Ovary (tissue), 3 donors: Measurements from ENCODE around the gene PGM2.

Experiments
- CTCF ChIP-seq, 3 donors: fragments of 450-650 bp in 2 of 3; fragments of 200-600 bp in 1 of 3; IDR thresholded peaks; one replicate each; pipeline versions ENCODE4 v1.5.1 to v1.8.0; 2016 to 2022; ENCODE audit warnings: antibody characterized with exemption in 3 of 3, mild to moderate bottlenecking in 1 of 3
- EP300 ChIP-seq: sonication (generic); formaldehyde crosslinking; IDR thresholded peaks from one replicate; pipeline ENCODE4 v1.6.1; 2017; ENCODE audit warnings: antibody characterized with exemption
- POLR2A ChIP-seq: fragments of 450-650 bp; IDR thresholded peaks from one replicate; pipeline ENCODE4 v1.6.1; 2017; ENCODE audit warnings: antibody characterized with exemption, mild to moderate bottlenecking, moderate library complexity
- donor health status: DM: no; HTN: no; CAD: no.

- TF ChIP-seq POLR2A (no peak), CTCF (IDR thresholded peaks at IDR 0.05) (no peak), EP300 (no peak)
These were observed 76.5 kb downstream of the PGM2 start for GRCh38 chr4:37902738-37903693.
